ENCODE data around the gene UGDH.
"Not testable (repeated sequence)": the region's sequence is repeated elsewhere in the genome, so short reads cannot be mapped to it uniquely, and the experiment has no call there.

UGDH gene

DNA sequence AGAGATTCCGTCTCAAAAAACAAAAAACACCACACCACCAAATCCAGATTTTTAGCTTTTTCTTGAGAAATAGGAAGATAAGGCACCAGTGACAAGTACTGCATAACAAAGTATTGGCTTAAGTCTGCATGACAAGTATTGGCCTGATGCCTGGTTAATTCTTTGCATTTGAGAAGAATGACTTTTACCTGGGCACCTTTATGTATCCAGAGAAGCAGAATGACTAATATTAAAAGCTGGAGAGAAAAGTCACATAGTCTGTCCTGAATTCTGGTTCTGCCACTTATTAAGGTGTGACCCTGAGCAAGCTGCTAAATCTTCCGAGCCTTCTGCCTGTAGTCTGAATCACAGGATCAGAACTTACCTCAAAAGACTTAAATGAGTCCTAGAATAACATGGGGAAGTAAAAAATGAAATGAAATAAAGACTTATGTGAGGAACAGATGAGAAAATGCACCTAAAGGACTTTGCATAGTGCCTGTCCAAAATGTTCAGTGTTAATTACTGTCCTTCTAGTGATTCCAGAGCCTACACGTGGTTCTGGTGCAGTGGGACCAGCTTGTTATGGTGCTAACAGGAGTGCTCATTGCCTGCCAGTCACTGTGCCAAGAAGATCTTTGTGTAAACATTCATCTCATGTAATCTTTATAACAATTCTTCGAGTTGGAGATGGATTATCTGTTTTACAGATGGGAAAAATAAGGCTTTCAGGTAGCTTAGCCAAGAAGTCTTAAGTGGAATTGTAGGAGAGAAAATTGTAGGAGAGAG is 31.6 kb downstream of the UGDH start:
- DNase-seq (ENCODE audit: low read depth in 3 of 3) = no peak

- DNase-seq (ENCODE audit: low read depth in 3 of 3) = no peak
These were observed 32.9 kb downstream of the UGDH start for GRCh38 chr4:39494354-39494753.

DNA sequence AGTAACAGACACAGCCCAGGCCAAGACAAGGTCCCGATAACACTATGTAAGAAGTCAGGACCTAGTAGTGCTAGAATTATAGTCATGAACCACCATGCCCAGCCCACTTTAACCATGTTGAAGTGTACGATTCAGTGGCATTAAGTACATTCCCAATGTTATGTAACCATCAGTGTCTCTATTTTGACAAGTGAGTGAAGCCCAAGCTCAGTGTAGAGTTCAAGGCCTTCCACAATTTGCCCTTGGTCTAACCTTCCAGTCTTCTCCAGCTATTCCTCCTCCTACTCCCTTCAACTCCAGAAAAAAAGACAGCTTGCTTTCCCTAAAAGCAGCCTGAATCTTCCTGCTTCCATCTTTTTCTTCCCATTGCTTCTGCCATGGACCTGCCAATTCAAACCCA is 36.9 kb downstream of the UGDH start:
- DNase-seq (ENCODE audit: low read depth in 3 of 3) = no peak

DNA sequence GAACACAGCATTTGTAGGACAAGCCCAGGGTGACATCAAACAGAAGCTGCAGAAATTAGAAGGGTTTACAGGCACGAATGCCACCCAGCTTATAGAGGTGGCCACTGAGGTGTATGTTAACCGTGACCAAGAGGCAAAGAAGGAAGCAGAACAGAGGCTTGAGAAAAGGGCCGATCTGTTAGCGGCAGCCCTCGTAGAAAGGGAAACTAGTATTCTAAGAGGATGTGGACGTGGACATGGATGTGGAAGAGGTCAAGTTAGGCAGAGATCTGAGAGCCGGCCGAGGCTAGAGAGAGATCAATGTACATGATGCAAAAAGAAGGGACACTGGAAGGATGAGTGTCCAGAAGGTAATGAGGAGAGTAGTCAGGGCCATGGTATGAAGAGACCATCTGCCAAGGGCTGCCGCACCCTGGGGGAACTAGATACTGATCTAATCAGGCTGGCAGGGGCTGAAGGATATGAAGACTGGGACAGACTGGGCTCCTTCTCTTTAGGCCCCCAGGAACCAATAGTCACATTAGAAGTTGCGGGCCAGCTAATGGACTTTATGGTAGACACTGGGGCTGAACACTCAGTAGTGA is 40.9 kb downstream of the UGDH start:
- no peak for DNase-seq (ENCODE audit: low read depth in 3 of 3)

DNA sequence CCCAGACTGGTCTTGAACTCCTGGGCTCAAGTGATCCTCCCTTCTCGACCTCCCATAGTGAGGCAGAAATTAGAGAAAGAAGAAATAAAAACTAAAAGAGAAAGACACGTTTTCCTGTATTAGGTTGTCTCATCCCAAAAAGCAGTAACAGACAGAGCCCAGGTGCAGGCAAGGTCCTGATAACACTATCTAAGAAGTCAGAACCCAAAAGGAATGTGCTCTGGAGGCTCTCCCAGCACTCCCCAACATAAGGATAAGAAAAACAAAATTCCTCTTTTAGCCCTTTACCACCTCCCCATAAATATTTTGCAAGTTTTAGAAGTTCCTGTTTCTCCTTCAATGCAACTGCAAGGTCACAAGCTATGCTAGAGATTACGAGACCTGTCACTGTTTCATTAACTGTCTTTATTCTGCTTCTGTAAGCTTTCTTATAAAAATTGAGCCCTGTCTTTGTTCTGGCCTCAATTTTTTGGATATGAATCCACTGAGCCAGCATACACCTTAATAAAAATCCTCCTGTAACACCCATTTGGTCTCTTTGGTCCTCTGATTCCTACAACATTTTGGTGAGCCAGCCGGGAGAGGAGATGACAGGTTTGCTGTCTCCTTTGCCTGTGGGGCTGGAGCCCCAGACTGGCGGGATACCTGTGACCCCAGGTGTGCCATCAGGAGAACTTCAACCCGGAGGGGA is 42.5 kb downstream of the UGDH start:
- no peak for DNase-seq (ENCODE audit: low read depth in 3 of 3)

DNA sequence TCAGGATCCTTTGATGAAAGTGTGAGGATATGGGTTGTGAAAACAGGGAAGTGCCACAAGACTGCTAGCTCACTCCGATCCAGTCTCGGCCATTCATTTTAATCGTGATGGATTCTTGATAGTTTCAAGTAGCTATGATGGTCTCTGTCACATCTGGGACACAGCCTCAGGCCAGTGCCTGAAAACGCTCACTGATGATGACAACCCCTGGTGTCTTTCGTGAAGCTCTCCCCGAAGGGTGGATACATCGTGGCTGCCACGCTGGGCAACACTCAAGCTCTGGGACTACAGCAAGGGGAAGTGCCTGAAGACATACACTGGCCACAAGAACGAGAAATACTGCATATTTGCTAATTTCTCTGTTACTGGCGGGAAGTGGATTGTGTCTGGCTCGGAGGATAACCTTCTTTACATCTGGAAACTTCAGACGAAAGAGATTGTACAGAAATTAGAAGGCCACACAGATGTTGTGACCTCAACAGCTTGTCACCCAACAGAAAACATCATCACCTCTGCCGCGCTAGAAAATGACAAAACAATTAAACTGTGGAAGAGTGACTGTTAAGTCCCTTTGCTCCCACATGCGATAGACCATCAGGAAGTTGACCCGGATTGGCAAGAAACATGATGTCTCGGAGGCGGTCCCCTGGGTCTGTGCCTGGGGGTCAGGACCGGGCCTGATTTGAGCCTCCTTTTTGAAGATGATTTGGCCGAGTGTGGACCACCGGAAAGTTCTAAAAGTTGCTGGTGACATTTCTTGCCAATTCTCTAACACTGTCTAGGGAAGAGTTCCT is 46.1 kb downstream of the UGDH start:
- no peak for DNase-seq (ENCODE audit: low read depth in 3 of 3)

DNA sequence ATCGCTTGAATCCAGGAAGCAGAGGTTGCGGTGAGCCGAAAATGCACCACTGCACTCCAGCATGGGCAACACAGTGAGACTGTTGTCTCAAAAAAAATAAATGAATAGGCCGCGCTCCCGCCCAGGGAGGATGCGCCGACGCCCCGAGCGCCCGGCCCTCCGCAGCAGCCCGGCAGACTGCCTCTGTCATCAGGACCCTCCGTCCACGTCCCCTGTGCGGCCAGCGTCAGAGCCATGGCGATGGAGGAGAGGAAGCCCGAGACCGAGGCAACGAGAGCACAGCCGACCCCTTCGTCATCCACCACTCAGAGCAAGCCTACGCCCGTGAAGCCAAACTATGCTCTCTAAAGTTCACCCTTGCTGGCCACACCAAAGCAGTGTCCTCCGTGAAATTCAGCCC is 47.0 kb downstream of the UGDH start:
- no peak for DNase-seq (ENCODE audit: low read depth in 3 of 3)

DNA sequence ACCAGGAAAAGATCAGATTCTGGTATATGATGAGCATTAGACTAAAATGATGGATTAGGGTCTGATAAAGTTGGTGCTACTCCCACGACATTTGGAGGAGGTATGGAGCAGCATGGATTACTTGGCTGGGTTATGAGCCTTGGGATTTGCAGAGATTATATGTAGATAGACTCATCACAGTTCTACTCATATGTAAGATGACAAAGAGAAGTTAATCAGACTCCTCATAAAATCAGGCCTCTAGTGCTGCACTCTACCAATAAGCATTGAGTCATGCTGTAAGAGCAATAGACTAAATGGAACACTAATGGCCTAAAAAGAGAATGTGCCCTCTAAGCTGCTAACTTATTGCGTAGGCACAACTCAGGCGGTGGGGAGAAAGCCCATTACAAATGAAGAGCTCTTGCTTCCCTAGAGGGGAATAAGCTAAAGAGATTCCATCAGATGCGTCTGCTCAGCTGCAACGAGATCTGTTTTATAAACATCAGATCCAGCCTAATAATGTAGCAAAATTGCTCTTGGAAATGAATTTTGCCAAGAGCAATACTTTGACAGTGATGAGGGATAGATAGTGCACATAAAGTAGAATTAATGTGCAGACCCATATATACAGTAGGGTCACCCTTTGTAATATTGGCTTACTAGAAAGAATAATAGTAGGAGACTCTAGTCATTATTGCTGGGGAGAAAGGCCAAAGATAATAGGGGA is 50.9 kb downstream of the UGDH start:
- no peak for DNase-seq (ENCODE audit: low read depth in 3 of 3)

- no peak for DNase-seq (ENCODE audit: low read depth in 3 of 3)
These were observed 54.8 kb downstream of the UGDH start for GRCh38 chr4:39472396-39472795.

GRCh38 chr4:39470402-39470801 is 56.8 kb downstream of the UGDH start:
- no peak for DNase-seq (ENCODE audit: low read depth in 3 of 3)

- no peak for DNase-seq (ENCODE audit: low read depth in 3 of 3)
These were observed 57.7 kb downstream of the UGDH start for GRCh38 chr4:39469429-39470077.

GRCh38 chr4:39467464-39467863 is 59.8 kb downstream of the UGDH start:
- no peak for DNase-seq (ENCODE audit: low read depth in 3 of 3)

DNA sequence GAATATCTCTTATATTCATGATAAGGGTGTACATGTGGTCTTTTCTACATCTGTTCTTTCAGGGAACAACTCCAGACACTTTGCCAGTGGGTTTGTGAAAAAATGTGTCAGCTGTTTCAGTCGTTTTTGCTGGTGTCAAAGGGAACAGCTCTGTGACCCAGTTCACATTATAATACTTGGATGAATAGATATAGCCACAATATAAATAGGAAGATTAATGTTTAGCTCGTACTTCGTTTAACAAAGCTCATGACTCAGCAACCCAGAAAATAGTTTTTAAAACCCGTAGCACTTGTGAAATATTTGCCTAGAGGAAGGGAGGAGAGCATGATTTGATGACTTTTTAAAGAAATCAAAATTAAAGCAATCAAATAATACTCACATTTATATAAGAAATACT is 60.5 kb downstream of the UGDH start:
- DNase-seq (ENCODE audit: low read depth in 3 of 3) = no peak

GRCh38 chr4:39464886-39465501 is 62.2 kb downstream of the UGDH start:
- DNase-seq (ENCODE audit: low read depth in 3 of 3) = no peak

- peak; percentile 81 to 92 (median 86) for DNase-seq (ENCODE audit: low read depth in 3 of 3)
These were observed 68.5 kb downstream of the UGDH start, which contains the start of the genes LIAS and RPL9 for GRCh38 chr4:39458505-39459300. LIAS (plus strand) TSS chr4:39459056; CDS start chr4:39459118, 62 bp downstream. RPL9 (minus strand) TSS chr4:39458922; CDS start chr4:39458439, 483 bp downstream.

GRCh38 chr4:39458161-39458504 is 69.1 kb downstream of the UGDH start:
- not testable (repeated sequence) for DNase-seq (ENCODE audit: low read depth in 3 of 3)

GRCh38 chr4:39456946-39457763 is 70.1 kb downstream of the UGDH start:
- no peak for DNase-seq (ENCODE audit: low read depth in 3 of 3)

GRCh38 chr4:39455486-39455885 is 71.8 kb downstream of the UGDH start:
- no peak for DNase-seq (ENCODE audit: low read depth in 3 of 3)

GRCh38 chr4:39453738-39454137 is 73.5 kb downstream of the UGDH start:
- DNase-seq (ENCODE audit: low read depth in 3 of 3) = no peak
